ENCODE data around the gene NPPB. TPM values are rescaled to one million over a fixed set of nuclear protein-coding genes. Genes with fewer than 3 reads are reported as not detected.

The NPPB gene
- polyA plus RNA-seq, 1 donor: not detected

- no peak for DNase-seq (ENCODE audit: low read depth)
Measured at GRCh38 chr1:11857164-11857851, 1.4 kb downstream of the NPPB start.

GRCh38 chr1:11856698-11857097 lies 2.0 kb downstream of the NPPB start:
- DNase-seq (ENCODE audit: low read depth): no peak

DNA sequence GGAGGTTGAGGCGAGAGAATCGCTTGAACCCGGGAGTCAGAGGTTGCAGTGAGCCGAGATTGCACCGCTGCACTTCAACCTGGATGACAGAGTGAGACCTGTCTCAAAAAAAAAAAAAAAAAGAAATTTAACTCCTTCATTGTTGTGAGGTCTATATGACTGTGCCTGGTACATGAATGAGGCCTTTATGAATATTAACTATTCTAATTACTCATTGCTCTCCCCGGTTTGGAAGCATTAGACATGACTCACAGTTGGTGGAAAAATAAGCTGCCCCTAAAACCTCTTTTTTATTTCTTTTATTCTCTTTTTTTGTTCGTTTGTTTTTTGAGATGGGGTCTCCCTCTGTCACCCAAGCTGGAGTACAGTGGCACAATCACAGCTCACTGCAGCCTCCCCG lies 3.3 kb downstream of the NPPB start:
- no peak for DNase-seq (ENCODE audit: low read depth)

- no peak for DNase-seq (ENCODE audit: low read depth)
Measured at GRCh38 chr1:11854519-11854918, 4.2 kb downstream of the NPPB start.

DNA sequence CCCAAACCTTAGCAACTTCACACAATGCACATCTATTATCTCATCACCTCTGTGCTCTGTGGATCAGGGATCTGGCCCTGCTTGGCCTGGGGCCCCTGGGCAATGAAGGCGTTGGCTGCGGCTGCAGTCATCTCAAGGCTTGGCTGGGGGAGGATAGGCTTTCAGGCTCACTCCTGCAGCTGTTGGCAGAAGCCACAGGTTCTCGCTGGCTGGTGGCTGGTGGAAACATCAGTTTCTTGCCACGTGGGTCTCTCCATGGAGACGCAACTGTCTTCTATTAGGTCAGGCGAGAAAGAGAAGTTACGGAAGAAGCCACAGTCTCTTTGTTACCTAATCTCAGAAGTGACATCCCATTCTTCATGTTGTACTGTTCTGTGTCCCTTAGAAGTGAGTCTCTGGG lies 7.6 kb downstream of the NPPB start:
- DNase-seq (ENCODE audit: low read depth): no peak

- DNase-seq (ENCODE audit: low read depth): no peak
Measured at GRCh38 chr1:11850156-11850555, 8.6 kb downstream of the NPPB start.

DNA sequence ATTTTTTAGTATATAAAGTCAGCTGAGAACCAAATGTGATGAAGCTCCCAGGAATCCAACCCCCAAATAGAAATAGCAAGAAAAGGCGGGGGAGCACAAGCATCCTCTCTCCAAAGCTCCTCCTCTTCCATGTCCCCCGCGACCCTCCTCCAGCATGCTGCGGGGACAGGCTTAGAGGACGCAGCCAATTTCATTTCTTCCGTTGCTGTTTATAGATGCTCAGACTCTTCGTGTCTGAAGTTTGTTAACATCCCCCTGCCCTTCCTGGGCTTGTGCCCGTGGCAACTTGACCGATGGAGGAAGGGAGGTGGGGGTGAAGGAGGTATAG lies 10.4 kb downstream of the NPPB start:
- DNase-seq (ENCODE audit: low read depth): no peak

DNA sequence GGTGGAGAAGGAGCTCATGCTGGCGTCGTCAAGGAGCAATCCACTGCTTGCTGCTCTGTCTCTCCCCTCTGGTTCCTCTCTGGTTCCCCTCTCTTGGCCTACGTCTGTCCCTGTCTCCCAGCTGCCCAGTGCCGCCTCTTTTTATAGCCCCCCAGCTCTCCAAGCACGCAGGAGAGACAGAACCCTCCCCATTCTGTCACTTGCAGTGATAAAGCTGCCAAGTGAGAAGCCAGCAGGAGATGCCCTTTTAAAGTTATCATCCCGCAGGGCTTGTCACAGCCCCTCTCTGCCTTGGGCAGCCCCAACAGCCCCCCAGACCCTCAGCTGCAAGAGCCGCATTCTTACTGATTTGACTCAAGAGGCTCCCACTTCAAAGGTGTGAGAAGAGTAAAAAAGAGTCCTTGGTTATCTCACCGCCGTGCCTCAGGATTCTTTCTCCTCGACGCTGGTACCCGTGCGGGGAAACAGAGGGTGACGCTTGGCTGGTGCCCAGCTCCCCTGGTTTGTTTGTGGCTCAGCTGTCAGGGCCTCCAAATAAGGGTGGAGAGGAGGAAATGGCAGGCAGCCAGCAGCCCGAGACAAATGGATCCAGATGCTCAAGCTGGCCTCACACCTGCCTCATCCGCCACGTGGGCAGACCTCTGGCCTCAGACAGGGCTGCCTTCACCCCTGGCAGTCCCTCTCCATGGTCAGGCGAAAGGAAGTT lies 10.9 kb downstream of the NPPB start, which contains the start of gene NPPA:
NPPA (minus strand) TSS at position 117 of the 706 bp plus-strand sequence; CDS start at position 18, 99 bp downstream.
- DNase-seq (ENCODE audit: low read depth): no peak

- no peak for DNase-seq (ENCODE audit: low read depth)
Measured at GRCh38 chr1:11845641-11846335, 13.0 kb downstream of the NPPB start.

- no peak for DNase-seq (ENCODE audit: low read depth)
Measured at GRCh38 chr1:11842154-11843041, 16.3 kb downstream of the NPPB start.

GRCh38 chr1:11841245-11842153 lies 17.2 kb downstream of the NPPB start:
- DNase-seq (ENCODE audit: low read depth): no peak

- no peak for DNase-seq (ENCODE audit: low read depth)
Measured at GRCh38 chr1:11839727-11840705, 18.7 kb downstream of the NPPB start.

GRCh38 chr1:11838349-11839272 lies 20.1 kb downstream of the NPPB start:
- DNase-seq (ENCODE audit: low read depth): peak; percentile 25

- no peak for DNase-seq (ENCODE audit: low read depth)
Measured at GRCh38 chr1:11837767-11838348, 20.9 kb downstream of the NPPB start.

- no peak for DNase-seq (ENCODE audit: low read depth)
Measured at GRCh38 chr1:11836955-11837766, 21.6 kb downstream of the NPPB start.

DNA sequence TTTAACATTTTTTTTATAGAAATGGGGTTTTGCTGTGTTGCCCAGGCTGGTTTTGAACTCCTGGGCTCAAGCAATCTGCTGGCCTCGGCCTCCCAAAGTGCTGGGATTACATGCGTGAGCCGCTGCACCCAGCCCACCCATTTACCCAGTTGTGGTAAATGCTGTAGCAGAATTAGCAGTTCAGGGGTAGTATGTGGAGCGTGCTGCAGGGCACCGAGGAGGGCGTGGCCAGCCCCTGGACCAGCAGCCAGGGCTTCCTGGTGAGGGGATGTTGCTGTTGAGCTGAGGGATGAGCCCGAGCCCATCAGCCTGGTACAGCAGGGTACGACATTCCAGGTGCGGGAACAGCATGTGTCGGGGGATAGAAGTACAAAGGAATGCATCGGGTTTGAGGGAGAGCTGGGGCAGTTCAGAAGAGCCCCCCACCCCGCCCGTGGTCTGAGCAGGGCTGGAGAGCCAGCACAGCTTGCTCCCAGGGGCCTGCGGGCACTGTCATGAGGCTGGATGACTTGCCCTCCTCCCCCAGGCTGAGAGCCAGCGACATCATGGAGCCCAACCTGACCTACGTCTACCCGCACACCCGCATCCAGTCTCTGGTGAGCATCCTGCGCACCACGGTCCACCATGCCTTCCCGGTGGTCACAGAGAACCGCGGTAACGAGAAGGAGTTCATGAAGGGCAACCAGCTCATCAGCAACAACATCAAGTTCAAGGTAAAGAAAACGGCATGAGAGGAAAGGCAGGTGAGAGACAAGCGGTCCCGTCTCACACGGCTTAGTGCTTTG lies 23.1 kb downstream of the NPPB start:
- no peak for DNase-seq (ENCODE audit: low read depth)

Measured in forelimb muscle (tissue), 1 donor.